Keratinocyte (primary cell): Measurements from ENCODE around the gene FGF12. TPM values are rescaled to one million over a fixed set of nuclear protein-coding genes. Genes with fewer than 3 reads are reported as not detected.

Source experiments
- DNase-seq: peaks from one replicate; pipeline ENCODE4 v3.0.0-alpha.2; 2011; ENCODE audit warnings: low read depth, missing footprints, low spot score
- FAIRE-seq: peaks from 2 replicates; lab custom pipeline; 2011; peaks lifted over from hg19 to GRCh38; lab: Jason Lieb, UNC
- H2AFZ ChIP-seq: 2 replicates; pipeline ENCODE4 v1.6.0; 2012; ENCODE audit warnings: low read length, control low read depth, inconsistent platforms; ENCODE audit not compliant: control insufficient read depth
- H3K27ac ChIP-seq: 2 replicates; pipeline ENCODE4 v1.5.1; 2011; ENCODE audit warnings: low read length; ENCODE audit not compliant: control insufficient read depth, insufficient read depth
- H3K27me3 ChIP-seq: 3 replicates; pipeline ENCODE4 v1.6.0; 2011; ENCODE audit warnings: low read length; ENCODE audit not compliant: control insufficient read depth, insufficient read depth; ENCODE audit errors: extremely low read depth
- H3K36me3 ChIP-seq, 2 experiments: 2 replicates in 1 of 2; 3 replicates in 1 of 2; pipeline ENCODE4 v1.5.1; 2011; ENCODE audit warnings: low read length in 2 of 2, mild to moderate bottlenecking in 1 of 2; ENCODE audit not compliant: control insufficient read depth in 2 of 2, insufficient read depth in 2 of 2; ENCODE audit errors: extremely low read depth in 1 of 2
- H3K4me1 ChIP-seq: 3 replicates; pipeline ENCODE4 v1.5.1; 2011; ENCODE audit warnings: low read length; ENCODE audit not compliant: control insufficient read depth, insufficient read depth; ENCODE audit errors: extremely low read depth
- H3K4me2 ChIP-seq: 3 replicates; pipeline ENCODE4 v1.6.0; 2011; ENCODE audit warnings: low read depth, low read length; ENCODE audit not compliant: control insufficient read depth, insufficient read depth; ENCODE audit errors: extremely low read depth
- H3K4me3 ChIP-seq, 3 experiments: fragments of 200-600 bp in 1 of 3; sonication (generic) in 1 of 3; 2 replicates in 2 of 3; 3 replicates in 1 of 3; pipeline ENCODE4 v1.5.1; 2011 to 2016; ENCODE audit warnings: low read length in 3 of 3, mild to moderate bottlenecking in 3 of 3, control low read depth in 2 of 3, inconsistent platforms in 1 of 3, low read depth in 1 of 3, mixed read lengths in 1 of 3, mixed run types in 1 of 3, moderate library complexity in 1 of 3; ENCODE audit not compliant: control insufficient read depth in 2 of 3, insufficient read depth in 2 of 3; ENCODE audit errors: extremely low read depth in 1 of 3
- H3K79me2 ChIP-seq: 2 replicates; pipeline ENCODE4 v1.6.0; 2012; ENCODE audit warnings: low read length; ENCODE audit not compliant: control insufficient read depth, insufficient read depth
- H3K9ac ChIP-seq: 3 replicates; pipeline ENCODE4 v1.6.0; 2011; ENCODE audit warnings: low read length; ENCODE audit not compliant: control insufficient read depth, insufficient read depth; ENCODE audit errors: extremely low read depth
- H3K9me1 ChIP-seq: 3 replicates; pipeline ENCODE4 v1.6.0; 2011; ENCODE audit warnings: low read length; ENCODE audit not compliant: control insufficient read depth, insufficient read depth; ENCODE audit errors: extremely low read depth
- H3K9me3 ChIP-seq: 2 replicates; pipeline ENCODE4 v1.5.1; 2012; ENCODE audit warnings: low read depth, low read length; ENCODE audit not compliant: control insufficient read depth
- H4K20me1 ChIP-seq: 3 replicates; pipeline ENCODE4 v1.6.0; 2011; ENCODE audit warnings: low read length; ENCODE audit not compliant: control insufficient read depth, insufficient read depth; ENCODE audit errors: extremely low read depth
- CTCF ChIP-seq, 3 experiments: IDR thresholded peaks in 1 of 3; conservative IDR thresholded peaks in 1 of 3; optimal IDR thresholded peaks in 1 of 3; 2 replicates in 2 of 3; 3 replicates in 1 of 3; pipeline versions ENCODE3 to v1.5.1; 2011; ENCODE audit warnings: low read length in 3 of 3, mild to moderate bottlenecking in 3 of 3, moderate library complexity in 2 of 3, control low read depth in 1 of 3, inconsistent platforms in 1 of 3; ENCODE audit not compliant: insufficient read depth in 2 of 3; ENCODE audit errors: extremely low read depth in 1 of 3
- EZH2 ChIP-seq: IDR thresholded peaks from one replicate; pipeline ENCODE4 v1.6.1; 2012; ENCODE audit warnings: inconsistent platforms, mild to moderate bottlenecking, low read length, moderate library complexity
- dilution Hi-C: fragments of 300-500 bp; cut with MboI; formaldehyde crosslinking; loops from one replicate; pipeline ENCODE4 v1.7.0; 2020; ENCODE audit warnings: low sequenced_read_pairs; ENCODE audit not compliant: extremely low pct_ligation_motif_present
- polyA plus RNA-seq, 5 experiments: library from polyadenylated mRNA; depleted of rRNA in 3 of 5; stranded (reverse) in 3 of 5; stranded (forward) in 1 of 5; unstranded in 1 of 5; fragments of >200 nt; gene quantifications; 1 replicate in 1 of 5; 2 replicates in 3 of 5; 3 replicates in 1 of 5; pipeline versions ENCODE4 v1.2.1 to v1.2.3, GENCODE V29; 2011 to 2012; ENCODE audit warnings: missing spikeins in 2 of 5, low read depth in 1 of 5, low replicate concordance in 1 of 5

Gene FGF12
- polyA plus RNA-seq, 1 donor (not counting 4 experiments of a cell fraction or from before 2014, with no cell fraction given): 4.1 TPM

GRCh38 chr3:192444791-192445106 lies 282.6 kb downstream of the FGF12 start:
- no peaks in the 10 kb centered on the region for H4K20me1 ChIP-seq
- no peaks in the 10 kb centered on the region for H3K4me1 ChIP-seq
- DNase-seq (no peak), FAIRE-seq (no peak)
- peaks cover 10% of the 10 kb centered on the region for H3K27me3 ChIP-seq
- H3K9me1 ChIP-seq: no peaks in the 10 kb centered on the region
- H3K4me2 ChIP-seq: no peak overlapping the region
- no peak overlapping the region for H3K4me3 ChIP-seq
- no peak overlapping the region for H3K27ac ChIP-seq
- no peaks in the 10 kb centered on the region for H3K9me3 ChIP-seq
- no peaks in the 10 kb centered on the region for H3K36me3 ChIP-seq
- dilution Hi-C loops: no loop called here
- H3K9ac ChIP-seq: no peak overlapping the region
- no peaks in the 10 kb centered on the region for H3K79me2 ChIP-seq
- H2AFZ ChIP-seq: peak overlapping the region; percentile 53
- TF ChIP-seq EZH2: no peak
- no peak for TF ChIP-seq CTCF (optimal IDR thresholded peaks at IDR 0.05 in 1 of 3, IDR thresholded peaks at IDR 0.05 in 1 of 3, conservative IDR thresholded peaks at IDR 0.05 in 1 of 3; ENCODE audit: extremely low read depth in 1 of 3, insufficient read depth in 2 of 3, low read length in 3 of 3)

GRCh38 chr3:192444096-192444790 lies 283.1 kb downstream of the FGF12 start:
- Histone ChIP-seq H3K27ac (no peak overlapping the region), H3K9ac (no peak overlapping the region), H3K9me1 (no peaks in the 10 kb centered on the region), H3K4me2 (no peak overlapping the region), H3K36me3 (no peaks in the 10 kb centered on the region), H3K4me3 (no peak overlapping the region), H3K79me2 (no peaks in the 10 kb centered on the region), H3K9me3 (no peaks in the 10 kb centered on the region), H3K4me1 (no peaks in the 10 kb centered on the region), H4K20me1 (no peaks in the 10 kb centered on the region), H3K27me3 (peaks cover 10% of the 10 kb centered on the region), H2AFZ (peak overlapping the region; percentile 53)
- dilution Hi-C loops: no loop called here
- TF ChIP-seq CTCF (optimal IDR thresholded peaks at IDR 0.05 in 1 of 3, IDR thresholded peaks at IDR 0.05 in 1 of 3, conservative IDR thresholded peaks at IDR 0.05 in 1 of 3; ENCODE audit: extremely low read depth in 1 of 3, insufficient read depth in 2 of 3, low read length in 3 of 3): peak; percentile 95 to 99 (median 99)
- TF ChIP-seq EZH2: no peak
- DNase-seq (peak; percentile 13), FAIRE-seq (peak; percentile 67)
